ENCODE results near the gene TOMM20. TPM values are rescaled to one million over a fixed set of nuclear protein-coding genes. Genes with fewer than 3 reads are reported as not detected.

Gene TOMM20
- total RNA-seq, 1 experiment from 2014 or later = 184 TPM

DNA sequence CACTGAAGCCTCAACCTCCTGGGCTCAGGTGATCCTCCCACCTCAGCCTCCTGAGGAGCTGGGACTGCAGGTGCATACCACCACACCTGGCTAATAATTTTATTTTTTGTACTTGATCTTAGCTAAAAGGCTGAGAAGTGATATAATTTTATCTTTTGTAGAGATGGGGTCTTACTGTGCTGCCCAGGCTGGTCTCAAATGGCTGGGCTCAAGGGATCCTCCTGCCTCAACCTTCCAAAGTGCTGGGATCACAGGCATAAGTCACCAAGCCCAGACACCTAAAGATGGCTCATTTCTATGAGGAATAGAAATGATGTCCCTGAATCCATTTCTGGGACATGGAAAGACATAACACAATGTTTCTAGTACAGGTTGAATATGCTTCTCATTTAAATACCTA is 57.8 kb downstream of the TOMM20 start (continued):
- TF ChIP-seq REST (IDR thresholded peaks at IDR 0.05; ENCODE audit: low read depth) (no peak), RAD21 (IDR thresholded peaks at IDR 0.05; ENCODE audit: low read depth) (no peak), SP1 (IDR thresholded peaks at IDR 0.05; ENCODE audit: low read depth) (no peak), CEBPB (IDR thresholded peaks at IDR 0.05; ENCODE audit: low read depth) (no peak), EGR1 (IDR thresholded peaks at IDR 0.05; ENCODE audit: low read depth) (no peak)

- Histone ChIP-seq H3K79me2 (ENCODE audit: insufficient read depth, low read length) (no peaks in the 10 kb centered on the region), H3K9me2 (ENCODE audit: insufficient read depth) (no peaks in the 10 kb centered on the region), H3K36me3 (ENCODE audit: control insufficient read depth in 1 of 2, insufficient read depth in 2 of 2, low read length in 2 of 2) (no peaks in the 10 kb centered on the region), H3K9ac (ENCODE audit: low read length) (no peak overlapping the region), H3K4me2 (ENCODE audit: low read length) (peak overlapping the region; percentile 18), H3K9me3 (ENCODE audit: control insufficient read depth in 1 of 2, insufficient read depth in 1 of 2, low read depth in 1 of 2, low read length in 2 of 2) (no peaks in the 10 kb centered on the region), H2AFZ (ENCODE audit: low read depth, low read length, poor library complexity, severe bottlenecking) (no peak overlapping the region), H4K20me1 (ENCODE audit: insufficient read depth) (no peaks in the 10 kb centered on the region), H3K4me3 (replicated peaks in 1 of 2; ENCODE audit: low read depth in 1 of 2, low read length in 2 of 2) (no peak overlapping the region), H3K27ac (ENCODE audit: low read depth, low read length) (no peak overlapping the region), H3K4me1 (ENCODE audit: control insufficient read depth in 1 of 2, insufficient read depth in 2 of 2, low read length in 2 of 2) (peaks cover 27 to 58% of the 10 kb centered on the region in 2 experiments), H3K27me3 (ENCODE audit: insufficient read depth, low read length) (peaks cover 17% of the 10 kb centered on the region; the same call in 1 of the 2 replicates)
- POLR2A ChIA-PET = no interaction called here
- DNase-seq (ENCODE audit: low read depth, low spot score) (no peak), ATAC-seq (no peak)
- CTCF ChIA-PET = no interaction called here
- BruUV-seq (replicated peaks) = no TSS peak
- TF ChIP-seq EZH2phosphoT487 (IDR thresholded peaks at IDR 0.05; ENCODE audit: borderline replicate concordance) = no peak
- TF ChIP-seq MAX (IDR thresholded peaks at IDR 0.05) = peak; percentile 87
- TF ChIP-seq JUND (IDR thresholded peaks at IDR 0.05) = 0 out of 2 replicates have a peak, but pooled peaks have one; percentile 19
- peak; percentile 53 for TF ChIP-seq SP1 (IDR thresholded peaks at IDR 0.05; ENCODE audit: low read depth)
- peak; percentile 49 for TF ChIP-seq TCF7L2 (IDR thresholded peaks at IDR 0.05; ENCODE audit: borderline replicate concordance, extremely low read depth, insufficient read depth, insufficient read length)
- TF ChIP-seq EGR1 (IDR thresholded peaks at IDR 0.05; ENCODE audit: low read depth) = no peak
- peak; percentile 64; the same call in 1 of the 2 replicates for TF ChIP-seq SRF (IDR thresholded peaks at IDR 0.05; ENCODE audit: low read depth)
- no peak for TF ChIP-seq ELF1 (IDR thresholded peaks at IDR 0.05; ENCODE audit: borderline replicate concordance, low read depth)
- TF ChIP-seq CBX3 (IDR thresholded peaks at IDR 0.05; ENCODE audit: low read depth) = peak; percentile 69; the same call in 1 of the 2 replicates
- peak; percentile 77 for TF ChIP-seq CEBPB (IDR thresholded peaks at IDR 0.05; ENCODE audit: low read depth)
- TF ChIP-seq ZFX (IDR thresholded peaks at IDR 0.05) = no peak
- intact Hi-C loops (cut with micrococcal nuclease) = loop anchor here (5.0 to 10.0 kb wide), 2 partner anchors 53 to 195 kb away; no protein-coding TSS in a partner anchor
- RAD21 ChIA-PET (ENCODE audit: low non-redundant PET in 1 of 2, low total read pairs in 2 of 2, uncharacterized antibody in 2 of 2, unreplicated experiment in 2 of 2) = no interaction called here
Observed at GRCh38 chr1:235069577-235070563, 58.8 kb downstream of the TOMM20 start.
